PC-9 (cell line): ENCODE data around the gene UVRAG.
"Not testable (repeated sequence)": the region's sequence is repeated elsewhere in the genome, so short reads cannot be mapped to it uniquely, and the experiment has no call there.

Experiments
- CTCF ChIP-seq: fragments of 200-600 bp; sonication (generic); conservative IDR thresholded peaks from 2 replicates; pipeline ENCODE4 v1.6.1; 2017; ENCODE audit warnings: mixed run types, antibody characterized with exemption, mild to moderate bottlenecking, moderate library complexity
- EZH2 ChIP-seq: fragments of 200-600 bp; sonication (generic); IDR thresholded peaks from 2 replicates; pipeline ENCODE4 v1.8.0; 2017; ENCODE audit warnings: antibody characterized with exemption, low read depth

GRCh38 chr11:75877931-75878330, 62.9 kb downstream of the UVRAG start:
- TF ChIP-seq CTCF, EZH2: not testable (repeated sequence)
